HG03066 (cell line): ENCODE measurements around the gene HHAT.

Experiments
- ATAC-seq: cut with Tn5 transposase; IDR thresholded peaks from one replicate; pipeline ENCODE4 v1.9.1; 2021; ENCODE audit warnings: low read depth; ENCODE audit not compliant: unreplicated experiment

The HHAT gene

DNA sequence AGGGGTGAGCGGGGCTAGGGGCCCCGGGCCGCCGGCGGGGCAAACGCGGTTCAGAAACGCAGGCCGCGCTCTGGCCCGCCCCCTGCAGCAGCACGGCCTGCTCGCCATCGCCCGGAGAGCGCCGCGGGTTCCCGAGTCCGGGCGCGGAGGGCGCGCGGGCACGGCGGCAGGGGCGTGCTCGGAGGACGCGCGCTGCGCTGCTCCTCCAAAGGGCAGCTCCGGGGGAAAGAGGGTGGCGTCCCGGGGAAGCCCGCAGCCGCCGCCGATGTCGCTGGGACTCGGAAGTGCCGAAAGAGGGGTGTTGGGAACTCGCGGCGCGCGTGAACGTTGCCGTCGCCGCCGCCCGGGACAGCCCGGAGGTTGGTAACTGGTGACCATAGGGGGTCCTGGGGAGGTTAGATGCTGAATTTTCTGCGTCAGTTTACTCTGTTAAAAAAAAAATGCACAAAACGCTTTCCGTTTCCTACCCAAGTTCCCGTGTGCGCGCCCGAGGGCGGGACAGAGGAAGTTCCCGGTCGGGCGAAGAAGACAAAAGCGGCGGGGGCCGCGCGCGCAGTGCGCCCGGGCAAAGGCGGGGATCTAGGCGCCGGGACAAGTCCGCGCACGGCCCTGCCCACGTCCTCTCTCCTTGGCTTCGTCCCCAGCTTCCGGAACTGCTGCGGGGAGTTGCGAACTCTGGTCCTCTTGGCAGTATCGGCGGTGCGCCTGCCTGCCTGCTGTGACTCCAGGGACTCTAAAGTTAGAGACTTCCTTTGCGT lies at the start of gene HHAT:
HHAT (plus strand) TSS at position 157 of the 758 bp plus-strand sequence. CDS start 20,074 bp downstream, outside the sequence.
- peak; percentile 56 for ATAC-seq

- no peak for ATAC-seq
These were observed 48.5 kb upstream of the HHAT start for GRCh38 chr1:210280221-210280620.

GRCh38 chr1:210288116-210288515 lies 40.6 kb upstream of the HHAT start:
- ATAC-seq: no peak

DNA sequence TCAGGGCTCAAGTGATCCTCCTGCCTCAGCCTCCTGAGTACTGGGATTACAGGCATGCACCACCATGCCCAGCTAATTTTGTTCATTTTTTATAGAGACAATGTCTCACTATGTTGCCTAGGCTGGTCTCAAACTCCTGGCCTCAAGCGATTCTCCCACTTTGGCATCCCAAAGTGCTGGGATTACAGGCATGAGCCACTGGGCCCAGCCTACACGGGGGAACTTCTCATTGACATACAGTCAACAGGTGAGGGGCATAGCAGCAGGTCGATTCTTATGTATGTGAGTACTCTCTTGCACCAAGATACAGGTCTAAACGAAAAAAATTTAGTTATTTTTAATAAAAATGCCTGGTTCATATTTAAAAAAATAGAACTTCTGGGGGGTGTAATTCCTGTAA lies 39.5 kb upstream of the HHAT start:
- no peak for ATAC-seq

DNA sequence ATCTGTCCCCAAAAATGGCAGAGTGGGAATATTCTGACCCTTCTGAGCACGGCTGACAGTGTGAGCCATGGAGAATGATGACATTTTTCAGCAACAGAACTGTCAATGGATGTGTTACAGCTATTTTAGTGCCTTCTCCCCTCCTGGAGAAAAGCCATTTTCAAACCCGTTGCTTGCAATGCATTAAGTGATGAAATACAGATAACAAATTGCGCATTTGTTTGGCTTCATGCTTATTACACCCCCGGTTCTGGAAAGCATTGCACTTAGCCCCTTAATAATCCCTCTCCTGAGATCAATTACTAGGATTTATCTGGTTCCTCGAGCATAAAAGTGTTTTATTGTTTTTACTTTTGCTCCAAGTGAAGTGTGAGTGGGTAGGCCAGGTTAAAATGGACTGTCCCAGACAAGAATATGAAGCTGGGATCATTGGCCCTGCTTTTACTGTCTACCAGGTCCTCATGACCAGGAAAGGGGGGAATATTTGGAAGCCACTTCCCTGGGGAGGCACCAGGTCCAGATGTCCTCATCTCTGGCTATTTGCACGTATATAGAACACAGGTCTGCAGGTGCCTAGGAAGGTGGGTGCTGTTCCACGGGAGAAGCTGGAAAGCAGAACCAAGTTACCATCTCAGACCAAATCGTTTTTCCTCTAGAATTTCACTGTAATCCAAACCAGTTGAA lies 37.5 kb upstream of the HHAT start:
- ATAC-seq: no peak

GRCh38 chr1:210291786-210292230 lies 36.9 kb upstream of the HHAT start:
- no peak for ATAC-seq

DNA sequence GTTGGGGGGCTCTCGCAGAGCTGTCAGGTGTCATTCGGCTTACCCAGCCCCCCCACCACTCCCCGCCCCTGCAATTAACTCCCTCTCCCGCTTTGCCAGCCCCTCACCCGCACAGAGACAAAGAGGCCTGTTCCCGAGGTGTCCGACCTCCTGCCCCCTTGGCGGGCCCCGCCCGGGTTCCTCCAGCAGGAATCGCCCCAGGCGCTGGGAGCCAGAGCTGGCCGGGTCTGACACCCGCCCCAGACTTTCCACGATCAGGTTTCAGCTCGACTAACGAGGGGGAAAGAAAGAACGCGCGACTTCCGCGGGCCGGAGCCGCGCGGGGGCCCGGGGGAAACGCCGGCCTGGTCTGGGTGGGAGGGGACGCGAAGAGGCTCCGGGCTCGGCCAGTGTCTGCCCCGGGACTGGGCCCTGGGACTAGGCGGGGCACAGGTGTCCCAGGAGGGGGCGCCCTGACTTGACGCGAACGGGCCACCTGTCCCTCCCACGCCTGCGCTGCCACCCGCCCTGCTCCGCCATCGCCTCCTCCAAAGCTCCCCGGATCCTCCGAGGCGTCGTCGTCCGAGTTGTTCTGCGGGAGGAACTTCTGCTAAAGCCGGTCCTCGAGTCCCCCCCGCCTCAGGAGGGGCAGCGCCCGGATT lies 36.4 kb upstream of the HHAT start:
- ATAC-seq: no peak

DNA sequence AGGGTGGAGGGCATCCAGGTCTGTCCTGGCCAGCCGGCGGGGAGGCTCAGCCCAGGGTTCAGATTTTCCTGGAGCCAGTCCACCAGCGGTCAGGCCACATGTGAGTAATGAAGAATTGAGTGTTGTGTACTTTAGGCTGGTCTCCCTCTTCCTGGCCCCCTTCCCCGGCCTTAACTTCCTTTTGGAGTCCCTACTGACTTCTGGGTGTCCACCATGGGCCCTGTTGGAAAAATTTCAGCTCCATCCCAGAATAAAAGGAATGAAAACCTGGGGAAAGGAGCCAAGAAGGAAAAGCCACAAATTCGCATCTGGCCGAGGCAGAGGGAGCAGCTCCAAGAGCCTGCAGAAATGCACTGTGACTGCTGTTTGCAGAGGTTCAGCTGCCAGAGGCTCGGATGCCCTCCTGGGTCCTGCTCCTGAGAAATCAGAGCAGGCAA lies 35.5 kb upstream of the HHAT start:
- ATAC-seq: no peak

DNA sequence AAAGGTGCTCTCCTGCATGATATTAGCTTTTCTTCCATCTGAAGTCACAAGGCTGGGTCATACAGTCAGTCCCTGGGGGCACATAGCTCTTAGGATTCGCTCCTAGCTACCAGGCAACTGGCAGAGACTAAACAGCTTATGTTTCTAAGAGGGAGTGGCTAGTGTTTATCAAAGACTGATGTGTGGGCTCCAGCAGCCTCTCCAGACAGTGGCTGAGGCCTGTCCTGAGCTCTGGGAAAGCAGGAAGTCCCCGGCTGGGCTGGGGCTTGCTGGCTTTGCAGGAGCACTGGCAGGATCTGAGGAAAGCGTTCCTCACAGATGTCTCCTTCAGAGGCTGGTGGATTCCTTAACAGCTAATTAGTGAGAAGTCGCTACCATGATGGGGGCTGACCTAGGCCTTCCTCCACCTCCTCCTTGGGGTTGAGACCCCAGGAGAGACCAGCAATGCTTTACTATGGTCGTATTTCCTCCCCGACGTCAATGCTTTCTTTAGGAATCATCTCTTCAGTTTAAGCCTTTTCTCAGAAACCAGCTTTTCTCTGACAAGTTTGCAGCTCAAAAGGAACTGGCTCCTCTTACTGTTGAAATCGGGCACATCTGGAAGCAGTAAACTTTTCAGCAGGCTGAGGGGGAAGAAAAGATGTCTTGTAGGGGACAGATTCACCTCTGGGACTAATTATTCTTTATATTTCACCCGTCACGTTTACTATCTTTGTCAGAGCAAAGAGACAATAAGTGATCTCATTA lies 33.5 kb upstream of the HHAT start:
- no peak for ATAC-seq

DNA sequence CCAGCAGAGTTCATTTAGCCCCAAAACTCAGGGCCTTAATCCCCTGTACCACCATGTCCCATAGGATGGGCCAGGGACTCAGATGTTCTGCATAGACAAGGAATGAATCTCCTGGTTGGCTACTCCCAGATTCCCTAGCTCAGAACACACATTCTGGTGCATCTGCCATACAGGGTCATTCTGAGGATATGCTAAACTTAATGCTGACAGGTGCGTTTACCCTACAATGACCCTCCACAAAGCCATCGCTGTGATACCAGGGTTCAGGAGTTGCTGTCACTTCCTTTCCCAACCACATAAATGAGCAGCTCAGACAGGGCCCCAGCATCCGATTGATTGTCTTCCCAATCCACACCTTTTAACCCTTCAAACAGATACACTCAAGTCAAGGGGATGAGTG lies 32.0 kb upstream of the HHAT start:
- no peak for ATAC-seq

GRCh38 chr1:210298296-210298695 lies 30.4 kb upstream of the HHAT start:
- ATAC-seq: no peak

DNA sequence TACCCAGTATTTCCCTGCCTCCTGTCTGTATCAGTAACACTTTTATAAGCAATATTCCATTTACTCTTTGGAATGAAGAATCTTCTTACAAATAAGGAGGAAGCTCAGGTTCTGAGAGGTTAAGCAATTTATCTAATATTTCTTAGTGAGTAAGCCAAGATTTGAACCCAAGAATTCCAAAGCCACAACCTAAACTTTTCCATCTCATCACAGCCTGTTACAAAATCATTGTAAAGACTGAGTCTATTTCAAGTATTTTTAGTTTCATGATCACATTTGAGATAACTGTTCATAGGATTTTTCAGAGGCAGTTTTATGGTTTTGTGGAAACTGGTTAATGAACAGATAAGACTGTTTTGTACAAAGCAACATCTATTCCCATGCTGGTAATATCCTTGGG lies 29.8 kb upstream of the HHAT start:
- no peak for ATAC-seq

DNA sequence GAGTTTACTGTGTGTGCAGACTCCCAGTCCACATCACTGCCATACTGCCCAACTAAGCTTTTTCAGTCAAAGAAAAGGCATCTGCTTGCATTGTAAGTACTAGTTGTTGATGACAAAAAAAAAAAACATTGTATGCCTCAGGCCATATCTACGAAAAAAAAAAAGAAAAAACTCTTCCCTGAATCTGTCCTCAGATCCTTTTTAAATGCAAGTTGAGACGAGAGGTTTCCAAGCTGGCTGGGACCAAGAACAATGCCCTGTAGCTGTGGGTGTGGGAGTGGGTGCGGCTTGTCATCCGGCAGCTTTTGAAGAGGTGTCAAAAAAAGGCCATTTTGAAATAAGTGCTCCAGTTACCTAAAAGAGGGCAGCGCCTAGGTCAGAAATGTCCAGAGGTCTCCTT lies 29.2 kb upstream of the HHAT start:
- ATAC-seq: no peak

DNA sequence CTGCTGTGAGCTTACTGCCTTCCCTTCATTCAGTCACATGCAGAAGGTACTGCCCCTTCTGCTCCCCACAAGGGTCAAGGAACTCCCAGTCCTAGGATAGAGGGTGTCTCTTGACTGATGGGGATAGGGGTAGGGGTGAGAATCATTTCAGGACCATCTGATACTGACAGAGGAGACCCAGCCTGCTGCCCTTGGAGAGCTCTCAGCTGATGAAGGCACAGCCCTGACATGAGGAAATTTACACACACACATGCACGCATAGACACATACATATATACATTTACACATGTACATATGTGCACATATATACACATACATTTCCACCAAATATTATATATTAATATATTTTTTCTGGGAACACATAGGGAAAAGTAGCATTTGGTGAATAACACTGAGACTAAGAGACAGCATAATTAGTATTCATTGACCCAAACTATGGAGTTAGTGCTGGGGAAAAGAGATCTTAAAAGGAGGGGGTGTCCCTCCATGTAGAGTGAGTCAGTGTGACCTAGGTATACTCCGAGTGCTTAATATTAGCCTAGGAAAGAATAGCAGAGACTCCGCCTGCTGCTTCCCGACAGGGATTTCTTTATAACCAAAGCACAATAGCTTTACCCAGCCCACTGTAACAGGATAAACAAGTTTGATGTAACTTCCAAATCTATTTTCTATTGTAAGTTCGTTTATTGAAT lies 27.6 kb upstream of the HHAT start:
- no peak for ATAC-seq

DNA sequence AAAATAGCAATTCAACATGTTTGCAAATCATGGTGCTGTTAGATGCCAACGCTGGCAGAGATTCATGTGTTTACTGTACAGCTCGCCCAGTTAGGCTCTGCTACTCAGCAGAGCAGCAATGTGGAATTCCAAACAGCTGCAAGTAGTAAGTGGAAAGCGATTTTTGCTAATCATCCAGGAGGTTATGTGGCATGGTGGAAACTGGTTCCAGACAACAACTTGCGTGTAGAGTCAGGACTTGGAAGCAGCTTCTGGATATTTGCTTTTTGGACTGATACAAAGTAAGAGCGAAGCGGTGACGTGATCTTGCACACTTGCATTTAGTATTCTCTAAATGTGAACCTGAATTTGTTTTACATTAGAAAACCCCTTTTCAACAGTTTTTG lies 27.1 kb upstream of the HHAT start:
- ATAC-seq: no peak

GRCh38 chr1:210302501-210302900 lies 26.2 kb upstream of the HHAT start:
- no peak for ATAC-seq

GRCh38 chr1:210303391-210303790 lies 25.3 kb upstream of the HHAT start:
- ATAC-seq: no peak

DNA sequence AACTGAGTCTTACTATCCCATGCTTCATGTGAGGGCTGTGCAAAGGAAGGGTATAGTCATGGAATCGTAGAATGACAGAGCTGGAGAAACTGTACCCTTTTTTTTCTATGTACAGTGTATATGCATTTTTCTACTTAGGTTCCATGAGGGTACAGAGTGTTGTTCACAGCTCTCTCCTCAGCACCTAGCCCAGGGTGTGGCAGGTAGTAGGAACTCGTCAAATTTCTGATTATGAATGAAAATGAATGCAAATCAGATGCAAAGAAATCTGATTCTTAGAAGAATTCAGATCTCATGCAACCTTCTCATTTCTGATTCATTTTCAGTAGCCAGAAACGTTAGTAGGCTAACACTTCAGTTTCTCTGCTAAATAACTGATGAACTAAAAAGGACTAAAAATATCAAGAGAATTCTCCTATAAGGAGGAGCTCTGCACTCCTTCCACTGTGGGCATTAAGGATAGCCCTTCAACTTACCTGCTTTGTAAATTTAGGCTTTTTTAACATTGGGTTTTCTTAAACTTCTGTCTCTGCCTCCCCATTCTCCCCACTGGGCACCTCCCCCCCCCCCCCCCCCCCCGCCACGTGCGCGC lies 18.0 kb upstream of the HHAT start:
- ATAC-seq: no peak

- ATAC-seq: no peak
These were observed 16.8 kb upstream of the HHAT start for GRCh38 chr1:210311726-210312493.
